Stimulated activated CD4-positive, alpha-beta T cell treated with anti-CD3 and anti-CD28 coated beads, Interleukin-2, amount 100 ng/mL, for 24 hours (primary cell): ENCODE data around the gene CD22.
"Not testable (repeated sequence)": the region's sequence is repeated elsewhere in the genome, so short reads cannot be mapped to it uniquely, and the experiment has no call there.

Source experiments
- DNase-seq, 2 donors: peaks; one replicate each; pipeline ENCODE4 v3.0.0-alpha.2; 2020

Gene CD22

DNA sequence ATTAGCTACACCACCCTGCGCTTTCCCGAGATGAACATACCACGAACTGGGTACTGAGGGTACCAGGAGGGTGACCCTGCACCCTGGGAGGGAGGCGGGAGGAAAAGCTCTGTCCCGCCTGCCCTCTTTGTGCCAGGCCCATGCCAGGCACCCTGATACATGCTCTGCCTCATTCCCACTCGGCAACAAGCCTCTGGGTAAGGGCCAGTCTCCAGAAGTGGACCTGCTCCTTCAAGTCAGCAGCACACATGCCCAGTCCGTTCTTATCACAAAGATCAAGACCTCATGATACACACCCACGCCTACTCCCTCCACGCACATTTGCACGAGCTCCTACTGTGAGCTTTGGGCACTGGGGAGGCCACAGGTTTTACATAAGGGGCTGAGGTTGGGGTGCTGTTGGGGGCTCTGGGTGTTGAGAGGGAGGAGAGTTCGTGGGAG lies 16.7 kb downstream of the CD22 start:
- DNase-seq = peak in 1 of 2 donors; percentile 20

DNA sequence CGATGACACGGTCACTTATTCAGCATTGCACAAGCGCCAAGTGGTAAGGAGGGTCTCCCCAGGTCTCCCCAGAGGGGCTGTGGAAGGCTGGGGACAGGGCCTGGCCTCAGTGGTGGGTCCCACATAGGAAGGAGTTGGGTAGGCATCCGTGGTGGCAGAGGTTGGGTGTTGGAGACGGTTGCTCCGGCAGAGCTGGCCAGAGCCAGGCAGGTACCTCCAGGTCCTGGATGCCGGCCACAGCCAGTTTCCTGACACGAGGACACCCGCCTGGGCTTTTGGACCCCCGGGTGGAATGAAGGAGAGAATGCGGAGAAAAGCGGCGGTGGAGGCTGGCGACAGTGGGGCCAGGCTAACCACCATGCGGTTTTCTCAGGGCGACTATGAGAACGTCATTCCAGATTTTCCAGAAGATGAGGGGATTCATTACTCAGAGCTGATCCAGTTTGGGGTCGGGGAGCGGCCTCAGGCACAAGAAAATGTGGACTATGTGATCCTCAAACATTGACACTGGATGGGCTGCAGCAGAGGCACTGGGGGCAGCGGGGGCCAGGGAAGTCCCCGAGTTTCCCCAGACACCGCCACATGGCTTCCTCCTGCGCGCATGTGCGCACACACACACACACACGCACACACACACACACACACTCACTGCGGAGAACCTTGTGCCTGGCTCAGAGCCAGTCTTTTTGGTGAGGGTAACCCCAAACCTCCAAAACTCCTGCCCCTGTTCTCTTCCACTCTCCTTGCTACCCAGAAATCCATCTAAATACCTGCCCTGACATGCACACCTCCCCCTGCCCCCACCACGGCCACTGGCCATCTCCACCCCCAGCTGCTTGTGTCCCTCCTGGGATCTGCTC lies 17.4 kb downstream of the CD22 start:
- peak; percentile 64 to 76 for DNase-seq

- peak; percentile 50 to 58 for DNase-seq
Measured at GRCh38 chr19:35347171-35347929, 18.4 kb downstream of the CD22 start, which contains the start of gene FFAR1. Gene FFAR1 (plus strand): TSS chr19:35347902. CDS start chr19:35351552, 3,650 bp downstream.

DNA sequence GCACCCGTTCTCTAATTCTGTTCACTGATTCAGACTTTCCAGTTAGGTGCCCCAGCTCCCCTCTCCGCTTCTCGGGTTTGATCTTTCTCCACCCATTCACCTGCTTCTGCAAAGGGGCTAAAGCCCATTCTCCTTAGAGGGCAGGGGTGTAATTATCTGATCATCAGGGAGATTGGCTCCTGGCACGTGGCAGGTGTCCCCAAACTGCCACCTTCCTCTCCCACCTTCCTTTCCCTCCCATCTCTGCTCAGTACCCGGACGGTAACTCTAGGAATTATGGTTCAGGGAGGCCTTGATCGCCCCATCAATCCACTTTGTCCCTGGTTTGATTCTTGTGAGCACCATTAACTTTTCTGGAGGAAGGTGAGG lies 18.9 kb downstream of the CD22 start:
- no peak for DNase-seq

GRCh38 chr19:35348911-35349611 lies 20.1 kb downstream of the CD22 start:
- no peak for DNase-seq

DNA sequence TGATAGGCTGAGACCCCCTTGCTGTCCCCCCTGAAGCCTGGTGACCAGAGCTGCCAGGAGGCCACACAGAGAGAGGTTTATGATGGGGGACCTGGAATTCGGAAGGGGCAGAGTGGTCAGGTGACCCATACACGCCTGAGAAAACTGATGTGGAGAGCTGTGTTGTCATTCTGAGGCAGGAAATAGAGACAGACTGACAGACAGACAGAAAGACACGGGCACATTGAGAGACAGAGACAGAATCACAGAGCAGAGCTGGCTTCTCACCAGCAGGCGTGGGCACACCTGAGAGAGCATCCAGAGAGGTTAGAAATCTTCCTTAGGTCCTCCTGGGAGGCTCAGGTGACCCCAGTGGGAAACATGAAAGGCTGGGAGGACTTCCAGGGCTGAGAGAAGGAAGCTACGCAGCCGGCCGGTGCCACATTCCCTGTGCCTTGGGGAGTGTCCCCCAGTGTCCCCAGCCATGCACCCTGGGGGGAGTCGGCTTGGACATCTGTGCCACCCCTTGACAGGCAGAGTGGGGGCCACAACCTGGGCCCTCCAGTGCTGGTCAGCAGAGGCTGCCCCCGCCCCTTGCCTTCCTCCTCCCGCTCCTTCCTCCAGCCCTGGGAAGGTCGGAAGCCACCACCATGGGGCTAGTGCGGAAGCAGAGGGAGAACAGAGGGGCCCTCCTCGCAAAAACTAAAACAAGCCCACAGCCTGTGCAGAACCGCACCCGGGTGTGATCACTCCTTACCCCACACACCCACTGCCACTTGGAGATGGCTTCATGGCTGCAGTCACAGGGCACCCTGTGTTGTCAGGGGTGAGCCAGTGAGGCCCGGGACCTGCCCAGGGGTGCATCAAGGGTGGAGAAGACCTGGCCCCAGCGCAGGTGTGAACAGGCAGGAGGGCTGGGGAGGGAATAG lies 20.9 kb downstream of the CD22 start:
- no peak for DNase-seq

DNA sequence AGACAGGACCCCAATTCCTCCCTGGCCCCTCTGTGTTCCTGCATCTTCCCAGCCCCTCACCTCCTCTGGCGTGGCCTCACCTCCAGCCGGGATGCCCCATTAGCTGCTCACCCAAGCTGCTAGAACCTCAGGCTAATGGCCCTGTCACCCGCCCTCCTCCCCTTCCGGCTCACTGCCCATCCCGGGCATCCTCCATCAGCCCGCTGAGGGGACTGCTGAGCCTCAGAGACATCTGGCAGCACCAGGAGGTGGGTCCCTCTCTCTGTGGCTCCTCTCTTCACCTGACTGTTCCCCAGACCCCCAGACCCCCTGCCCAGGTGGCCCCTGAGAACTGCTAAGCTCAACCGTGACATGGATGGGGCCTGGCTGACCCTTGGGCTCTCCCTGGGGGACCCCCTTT lies 21.6 kb downstream of the CD22 start:
- no peak for DNase-seq

DNA sequence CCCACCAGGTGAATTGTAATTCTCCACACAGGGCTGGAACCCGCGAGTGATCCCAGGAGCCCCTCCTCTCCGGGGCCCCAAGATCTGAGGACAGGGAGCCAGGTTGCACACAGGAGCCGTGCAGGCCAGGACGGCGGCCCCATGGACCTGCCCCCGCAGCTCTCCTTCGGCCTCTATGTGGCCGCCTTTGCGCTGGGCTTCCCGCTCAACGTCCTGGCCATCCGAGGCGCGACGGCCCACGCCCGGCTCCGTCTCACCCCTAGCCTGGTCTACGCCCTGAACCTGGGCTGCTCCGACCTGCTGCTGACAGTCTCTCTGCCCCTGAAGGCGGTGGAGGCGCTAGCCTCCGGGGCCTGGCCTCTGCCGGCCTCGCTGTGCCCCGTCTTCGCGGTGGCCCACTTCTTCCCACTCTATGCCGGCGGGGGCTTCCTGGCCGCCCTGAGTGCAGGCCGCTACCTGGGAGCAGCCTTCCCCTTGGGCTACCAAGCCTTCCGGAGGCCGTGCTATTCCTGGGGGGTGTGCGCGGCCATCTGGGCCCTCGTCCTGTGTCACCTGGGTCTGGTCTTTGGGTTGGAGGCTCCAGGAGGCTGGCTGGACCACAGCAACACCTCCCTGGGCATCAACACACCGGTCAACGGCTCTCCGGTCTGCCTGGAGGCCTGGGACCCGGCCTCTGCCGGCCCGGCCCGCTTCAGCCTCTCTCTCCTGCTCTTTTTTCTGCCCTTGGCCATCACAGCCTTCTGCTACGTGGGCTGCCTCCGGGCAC lies 22.6 kb downstream of the CD22 start:
- DNase-seq = no peak

GRCh38 chr19:35352177-35352447 lies 23.1 kb downstream of the CD22 start:
- DNase-seq = no peak

DNA sequence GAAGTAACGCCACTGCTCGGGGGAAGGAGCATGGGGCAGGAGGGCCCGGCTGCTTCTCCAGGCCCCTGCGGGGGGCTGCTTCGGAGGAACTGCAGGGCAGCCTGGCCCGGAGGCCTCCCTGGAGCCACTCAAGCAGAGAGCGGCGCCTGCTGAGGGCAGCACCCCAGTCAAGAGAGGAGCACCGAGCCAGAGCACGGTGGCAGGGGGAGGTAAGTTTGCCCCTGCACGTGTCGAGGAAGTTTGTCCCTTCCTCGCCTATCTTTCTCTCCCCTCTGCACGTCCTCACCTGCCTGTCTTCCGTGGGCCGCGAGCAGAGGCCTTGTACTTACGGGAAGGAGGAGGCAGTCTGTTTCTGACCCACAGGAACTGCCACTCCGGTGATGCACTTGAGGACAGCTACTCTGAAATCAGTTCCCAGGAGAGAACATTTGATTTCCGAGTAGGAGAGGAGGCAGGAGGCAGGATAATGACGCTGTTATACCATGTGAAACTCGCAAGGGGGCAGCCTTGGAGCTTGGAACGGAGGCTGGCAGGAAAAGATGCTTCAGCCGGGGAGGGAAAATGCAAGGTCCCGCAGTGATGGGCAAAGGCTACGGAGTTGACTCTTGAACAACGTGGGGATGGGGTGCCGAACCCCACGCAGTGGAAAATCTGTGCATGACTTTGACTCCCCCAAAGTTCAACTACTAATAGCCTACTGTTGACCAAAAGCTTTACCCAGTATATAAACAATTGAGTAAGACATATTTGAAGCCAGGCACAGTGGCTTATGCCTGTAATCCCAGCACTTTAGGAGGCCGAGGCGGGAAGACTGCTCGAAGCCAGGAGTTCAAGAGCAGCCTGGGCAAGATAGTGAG lies 23.7 kb downstream of the CD22 start:
- peak; percentile 73 to 76 for DNase-seq

DNA sequence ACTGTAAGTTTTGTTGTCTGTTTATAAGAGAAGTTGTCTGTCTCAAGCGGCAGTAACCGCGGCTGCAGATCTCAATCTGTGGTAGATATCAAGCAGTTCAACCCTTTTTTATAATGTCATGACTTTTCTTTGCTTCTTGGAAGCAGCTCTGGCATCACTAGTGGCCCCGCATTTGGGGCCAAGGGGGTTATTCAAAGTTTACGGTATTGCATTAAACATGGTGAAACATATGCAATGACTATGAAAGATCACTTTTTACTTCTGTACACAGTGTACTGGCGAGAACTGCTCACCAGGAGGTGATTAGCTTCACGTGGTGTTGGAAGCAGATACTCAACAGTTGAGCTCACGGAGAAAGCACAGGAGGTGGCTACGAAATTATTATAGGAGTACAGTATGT lies 24.6 kb downstream of the CD22 start:
- no peak for DNase-seq

GRCh38 chr19:35354898-35355297 lies 25.9 kb downstream of the CD22 start:
- no peak for DNase-seq

DNA sequence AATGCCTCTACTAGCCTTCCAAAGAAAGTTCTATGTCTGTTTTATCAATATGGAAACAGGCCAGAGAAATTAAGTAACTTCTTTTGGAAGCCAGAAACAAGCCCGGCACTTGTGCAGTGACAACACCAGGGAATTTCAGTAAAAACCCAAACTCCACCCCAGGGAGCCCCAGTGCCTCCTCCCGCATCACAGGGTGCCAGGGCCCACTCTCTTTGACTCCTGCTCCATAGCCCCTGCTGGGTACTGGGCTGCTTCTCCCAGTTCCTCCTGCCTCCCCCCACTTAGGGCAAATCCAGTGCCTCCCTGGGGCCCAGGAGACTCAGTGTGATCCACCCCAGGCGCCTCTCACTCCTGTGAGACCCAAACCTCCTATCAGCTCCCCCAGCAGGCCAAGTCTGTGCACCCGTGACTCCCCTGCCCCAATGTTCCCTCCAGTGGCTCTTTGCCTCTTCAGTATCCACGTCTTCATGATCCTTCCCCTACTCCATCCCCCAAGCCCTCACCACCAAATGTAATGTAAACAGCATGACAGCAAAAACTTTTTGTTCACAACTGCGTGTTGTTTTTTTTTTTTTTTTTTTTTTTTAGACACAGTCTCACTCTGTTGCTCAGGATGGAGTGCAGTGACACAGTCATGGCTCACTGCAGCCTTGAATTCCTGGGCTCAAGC lies 26.9 kb downstream of the CD22 start:
- DNase-seq = no peak

DNA sequence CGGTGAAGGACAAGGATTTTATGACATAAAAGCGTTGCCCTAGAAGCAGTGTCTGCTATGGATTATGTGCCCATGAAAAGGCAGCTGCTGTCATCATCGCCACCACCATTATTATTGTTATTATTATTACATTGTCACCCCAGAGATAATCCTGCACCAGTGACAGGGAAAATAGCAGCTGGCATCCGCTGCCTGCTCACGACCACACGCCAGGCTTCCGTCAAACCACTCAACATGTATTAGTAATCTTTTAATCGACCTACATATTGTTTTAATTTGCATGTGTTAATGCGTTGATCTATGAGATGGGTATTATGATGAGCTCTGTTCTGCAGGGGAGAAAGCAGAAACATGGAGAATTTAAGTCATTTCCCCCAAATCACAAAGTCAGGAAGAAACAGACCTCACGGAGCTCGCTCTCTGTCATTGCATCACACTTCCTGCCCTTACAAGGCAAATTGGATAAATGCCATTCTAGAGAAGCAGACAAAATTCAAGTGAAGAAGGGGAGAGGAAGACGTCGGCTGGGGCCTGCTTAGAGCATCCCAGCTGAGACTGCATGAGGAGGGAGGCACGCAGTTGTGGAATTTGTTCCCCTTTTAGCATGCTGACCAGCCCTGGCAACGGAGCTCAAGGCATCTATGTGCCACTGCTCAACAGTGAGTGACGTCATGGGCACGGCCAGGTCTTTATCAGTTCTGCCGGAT lies 29.0 kb downstream of the CD22 start, which contains the start of gene FFAR3:
TSS of gene FFAR3 (plus strand) at position 594 of the 707 bp plus-strand sequence. CDS start 431 bp downstream, outside the sequence.
- peak in 1 of 2 donors; percentile 26 for DNase-seq

DNA sequence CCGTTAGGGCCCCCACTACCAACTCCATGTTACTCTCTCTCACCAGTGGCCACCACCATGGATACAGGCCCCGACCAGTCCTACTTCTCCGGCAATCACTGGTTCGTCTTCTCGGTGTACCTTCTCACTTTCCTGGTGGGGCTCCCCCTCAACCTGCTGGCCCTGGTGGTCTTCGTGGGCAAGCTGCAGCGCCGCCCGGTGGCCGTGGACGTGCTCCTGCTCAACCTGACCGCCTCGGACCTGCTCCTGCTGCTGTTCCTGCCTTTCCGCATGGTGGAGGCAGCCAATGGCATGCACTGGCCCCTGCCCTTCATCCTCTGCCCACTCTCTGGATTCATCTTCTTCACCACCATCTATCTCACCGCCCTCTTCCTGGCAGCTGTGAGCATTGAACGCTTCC lies 29.8 kb downstream of the CD22 start:
- not testable (repeated sequence) for DNase-seq

GRCh38 chr19:35359395-35359794 lies 30.4 kb downstream of the CD22 start:
- not testable (repeated sequence) for DNase-seq

DNA sequence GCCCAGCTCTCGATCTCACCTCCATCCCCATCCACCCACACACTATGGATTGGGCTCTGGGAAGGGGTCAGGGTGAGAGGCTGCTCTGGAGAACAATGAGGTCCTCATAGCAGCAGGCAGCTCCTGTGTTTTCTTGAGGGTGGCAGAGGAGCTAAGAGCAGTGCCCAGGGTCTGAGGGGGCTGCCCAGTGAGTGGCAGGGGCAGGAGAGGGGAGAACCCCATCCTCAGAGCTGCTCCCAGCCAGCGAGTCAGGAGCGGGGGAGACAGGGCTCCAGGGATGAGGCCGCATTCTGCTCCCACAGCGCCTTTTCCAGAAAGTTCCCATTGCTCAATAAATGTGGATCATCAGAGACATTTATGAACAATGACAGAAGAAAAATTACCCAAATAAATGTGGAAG lies 31.1 kb downstream of the CD22 start:
- DNase-seq = not testable (repeated sequence)

DNA sequence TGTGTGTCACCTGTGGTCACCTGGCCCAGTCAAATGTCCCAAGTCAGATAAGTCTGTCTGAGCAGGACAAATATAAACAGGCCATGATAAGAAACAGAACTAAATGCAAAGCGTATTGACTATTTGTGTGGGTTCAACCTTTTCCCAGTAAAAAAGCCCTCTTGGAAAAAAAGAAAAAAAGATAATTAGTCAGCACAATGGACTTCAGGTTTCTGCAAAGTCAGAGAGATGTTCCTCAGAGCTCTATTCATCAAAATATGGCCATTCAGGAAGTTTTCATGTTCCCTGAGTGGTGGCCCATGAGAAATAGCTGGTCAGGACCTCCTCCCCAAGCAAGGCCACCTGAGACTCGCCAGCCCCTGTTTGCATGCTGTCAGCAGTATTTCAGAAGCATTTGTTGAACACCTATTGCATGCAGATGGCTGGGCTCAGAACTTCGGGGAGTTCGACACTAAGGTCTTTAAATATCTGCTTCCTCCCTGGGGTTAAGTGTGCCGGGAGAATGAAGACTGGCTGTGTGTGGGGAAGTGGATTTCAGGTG lies 32.0 kb downstream of the CD22 start:
- no peak for DNase-seq
